Measurements from ENCODE around the gene PANK4. TPM values are rescaled to one million over a fixed set of nuclear protein-coding genes. Genes with fewer than 3 reads are reported as not detected.

PANK4 gene
- total and polyA plus RNA-seq, 12 donors, result 26.1 to 56.4 (median 34.5) TPM

GRCh38 chr1:2497891-2498290 lies 28.5 kb downstream of the PANK4 start:
- WGBS, 2 donors, result 57 to 62% methylated on average over 4 of the region's 4 CpGs
- ATAC-seq, result no peak
- Histone ChIP-seq H3K27me3 (peaks cover 0 to 48% (median 40%) of the 10 kb centered on the region in 7 donors), H3K4me3 (no peak overlapping the region), H3K4me1 (peaks cover 0 to 3% (median 0%) of the 10 kb centered on the region in 9 donors), H3K36me3 (no peaks in the 10 kb centered on the region), H3K9me3 (no peaks in the 10 kb centered on the region), H3K27ac (no peak overlapping the region)
- DNase-seq, result no peak
- intact Hi-C loops (cut with DNase I), result no loop called here
- TF ChIP-seq CTCF (IDR thresholded peaks at IDR 0.05), result no peak

GRCh38 chr1:2496746-2497145 lies 29.6 kb downstream of the PANK4 start:
- intact Hi-C loops (cut with DNase I), result no loop called here
- DNase-seq (no peak), ATAC-seq (no peak)
- 89 to 92% methylated on average over 25 to 26 of the region's 26 CpGs for WGBS, 2 donors
- TF ChIP-seq CTCF (IDR thresholded peaks at IDR 0.05), result no peak
- H3K4me3 ChIP-seq, result no peak overlapping the region
- no peaks in the 10 kb centered on the region for H3K9me3 ChIP-seq
- H3K27ac ChIP-seq, result no peak overlapping the region
- H3K4me1 ChIP-seq, result peaks cover 0 to 3% (median 0%) of the 10 kb centered on the region in 9 donors
- H3K27me3 ChIP-seq, result peaks cover 0 to 47% (median 33%) of the 10 kb centered on the region in 7 donors
- no peaks in the 10 kb centered on the region for H3K36me3 ChIP-seq

GRCh38 chr1:2496087-2496622 lies 30.2 kb downstream of the PANK4 start:
- ATAC-seq (no peak), DNase-seq (no peak)
- intact Hi-C loops (cut with DNase I), result no loop called here
- Histone ChIP-seq H3K4me1 (peaks cover 0 to 3% (median 0%) of the 10 kb centered on the region in 9 donors), H3K4me3 (no peak overlapping the region), H3K27me3 (peaks cover 0 to 45% (median 27%) of the 10 kb centered on the region in 7 donors), H3K36me3 (no peaks in the 10 kb centered on the region), H3K9me3 (no peaks in the 10 kb centered on the region), H3K27ac (no peak overlapping the region)
- TF ChIP-seq CTCF (IDR thresholded peaks at IDR 0.05), result no peak
- 85 to 87% methylated on average over 28 of the region's 28 CpGs for WGBS, 2 donors

GRCh38 chr1:2495546-2495945 lies 30.9 kb downstream of the PANK4 start:
- Histone ChIP-seq H3K27me3 (peaks cover 0 to 42% (median 24%) of the 10 kb centered on the region in 7 donors), H3K4me3 (no peak overlapping the region), H3K4me1 (peaks cover 0 to 3% (median 0%) of the 10 kb centered on the region in 9 donors), H3K27ac (no peak overlapping the region), H3K36me3 (no peaks in the 10 kb centered on the region), H3K9me3 (no peaks in the 10 kb centered on the region)
- no peak for DNase-seq
- no peak for TF ChIP-seq CTCF (IDR thresholded peaks at IDR 0.05)
- ATAC-seq, result no peak
- intact Hi-C loops (cut with DNase I), result no loop called here
- 86 to 92% methylated on average over 12 of the region's 12 CpGs for WGBS, 2 donors

Measured in heart right ventricle (tissue), 16 donors.